Liver (tissue), 3 donors: Measurements from ENCODE around the gene ZNF212.
A peak's percentile ranks its signal among the peaks of the same experiment; 100 is the strongest.

ENCODE experiments used
- GABPA ChIP-seq, 2 donors: IDR thresholded peaks in 1 of 2; conservative IDR thresholded peaks in 1 of 2; 2 replicates each; pipeline ENCODE4 v1.6.1; 2016; ENCODE audit warnings: antibody characterized with exemption in 2 of 2, mild to moderate bottlenecking in 1 of 2, moderate library complexity in 1 of 2
- HNF4G ChIP-seq: IDR thresholded peaks from 2 replicates; pipeline ENCODE4 v1.6.1; 2016; ENCODE audit warnings: antibody characterized with exemption
- JUND ChIP-seq, 2 donors: IDR thresholded peaks; 2 replicates each; pipeline ENCODE4 v1.6.1; 2016; ENCODE audit warnings: antibody characterized with exemption in 2 of 2
- YY1 ChIP-seq: IDR thresholded peaks from 2 replicates; pipeline ENCODE4 v1.6.1; 2016; ENCODE audit warnings: antibody characterized with exemption, mild to moderate bottlenecking
- TF ChIP-seq, protein P1 (sequence below): fragments of 150-350 bp; IDR thresholded peaks from 2 replicates; pipeline ENCODE4 v1.5.1; 2017; ENCODE audit warnings: improper control_type of control experiment, low read depth, low read length; ENCODE audit not compliant: missing input control
- TF ChIP-seq, protein P2 (sequence below): IDR thresholded peaks from 2 replicates; pipeline ENCODE4 v1.6.1; 2016; ENCODE audit warnings: antibody characterized with exemption
- donor health status: healthy.
- donor health status: healthy.

DNA sequence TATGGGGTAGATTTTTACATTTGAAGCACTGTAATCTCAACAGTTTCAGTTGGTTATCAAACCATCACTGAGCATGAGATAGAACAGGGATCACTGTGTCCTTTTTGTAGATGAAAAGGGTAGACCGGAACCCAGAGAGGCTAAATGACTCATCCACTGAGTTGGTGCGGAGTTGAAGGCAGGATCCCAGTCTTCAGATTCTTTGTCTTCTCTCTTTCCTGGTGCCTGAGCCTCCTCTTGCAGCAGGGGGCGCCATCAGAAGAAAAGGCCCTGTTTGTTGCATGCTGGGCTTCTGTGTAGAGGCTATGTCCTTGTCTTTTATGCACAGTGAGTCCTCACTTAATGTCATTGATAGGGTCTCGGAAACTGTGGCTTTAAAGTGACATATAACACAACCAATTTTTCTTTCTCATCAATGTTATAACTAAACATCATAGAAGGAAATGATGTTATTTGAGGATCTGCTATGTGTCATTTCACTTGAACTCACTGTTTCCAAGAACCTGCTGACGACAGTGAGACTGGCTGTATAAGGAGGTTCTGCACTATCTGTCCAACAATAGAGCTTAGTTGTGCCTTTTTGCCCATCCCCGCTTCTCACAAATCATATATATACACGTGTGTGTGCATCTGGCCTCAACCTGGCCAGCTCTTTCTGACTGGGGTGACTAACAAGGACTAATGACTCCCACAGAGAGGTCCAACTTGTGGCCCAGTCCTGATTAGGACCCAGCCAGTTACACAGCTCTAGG, 29.8 kb upstream of the ZNF212 start:
- TF ChIP-seq JUND (IDR thresholded peaks at IDR 0.05) (no peak), YY1 (no peak), GABPA (IDR thresholded peaks at IDR 0.05 in 1 of 2, conservative IDR thresholded peaks at IDR 0.05 in 1 of 2) (no peak), HNF4G (no peak)
- TF ChIP-seq, protein P1, sequence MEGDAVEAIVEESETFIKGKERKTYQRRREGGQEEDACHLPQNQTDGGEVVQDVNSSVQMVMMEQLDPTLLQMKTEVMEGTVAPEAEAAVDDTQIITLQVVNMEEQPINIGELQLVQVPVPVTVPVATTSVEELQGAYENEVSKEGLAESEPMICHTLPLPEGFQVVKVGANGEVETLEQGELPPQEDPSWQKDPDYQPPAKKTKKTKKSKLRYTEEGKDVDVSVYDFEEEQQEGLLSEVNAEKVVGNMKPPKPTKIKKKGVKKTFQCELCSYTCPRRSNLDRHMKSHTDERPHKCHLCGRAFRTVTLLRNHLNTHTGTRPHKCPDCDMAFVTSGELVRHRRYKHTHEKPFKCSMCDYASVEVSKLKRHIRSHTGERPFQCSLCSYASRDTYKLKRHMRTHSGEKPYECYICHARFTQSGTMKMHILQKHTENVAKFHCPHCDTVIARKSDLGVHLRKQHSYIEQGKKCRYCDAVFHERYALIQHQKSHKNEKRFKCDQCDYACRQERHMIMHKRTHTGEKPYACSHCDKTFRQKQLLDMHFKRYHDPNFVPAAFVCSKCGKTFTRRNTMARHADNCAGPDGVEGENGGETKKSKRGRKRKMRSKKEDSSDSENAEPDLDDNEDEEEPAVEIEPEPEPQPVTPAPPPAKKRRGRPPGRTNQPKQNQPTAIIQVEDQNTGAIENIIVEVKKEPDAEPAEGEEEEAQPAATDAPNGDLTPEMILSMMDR, result peak; percentile 39
- TF ChIP-seq, protein P2, sequence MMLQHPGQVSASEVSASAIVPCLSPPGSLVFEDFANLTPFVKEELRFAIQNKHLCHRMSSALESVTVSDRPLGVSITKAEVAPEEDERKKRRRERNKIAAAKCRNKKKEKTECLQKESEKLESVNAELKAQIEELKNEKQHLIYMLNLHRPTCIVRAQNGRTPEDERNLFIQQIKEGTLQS, result no peak
